NCI-H2107 treated with DMSO at 0.1 percent for 48 hours (cell line): ENCODE data around the gene TMEM132A.

ENCODE experiments used
- DNase-seq: peaks from one replicate; lab custom pipeline; 2025; ENCODE audit not compliant: unreplicated experiment; lab: John Stamatoyannopoulos, UW

Gene TMEM132A

GRCh38 chr11:60984149-60984548 lies 59.9 kb downstream of the TMEM132A start:
- no peak for DNase-seq

DNA sequence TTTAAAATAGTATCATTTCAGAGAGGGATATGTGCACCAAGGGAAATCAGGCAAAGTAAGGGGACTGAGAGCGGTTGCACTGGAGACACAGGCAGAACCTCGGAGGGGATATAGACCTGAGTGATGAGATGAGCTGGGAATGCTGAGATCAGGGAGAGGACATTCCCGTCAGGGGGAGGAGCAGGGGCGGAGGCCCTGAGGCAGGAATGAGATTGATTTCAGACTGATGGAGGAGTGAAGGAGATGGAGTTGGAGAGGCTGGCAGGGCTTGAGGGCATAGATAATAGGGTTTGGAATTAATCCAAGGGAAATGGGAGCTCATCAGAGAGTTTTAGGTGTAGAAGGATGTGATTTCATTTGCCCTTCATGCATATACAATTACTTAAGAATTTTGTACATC lies 60.4 kb downstream of the TMEM132A start:
- no peak for DNase-seq

DNA sequence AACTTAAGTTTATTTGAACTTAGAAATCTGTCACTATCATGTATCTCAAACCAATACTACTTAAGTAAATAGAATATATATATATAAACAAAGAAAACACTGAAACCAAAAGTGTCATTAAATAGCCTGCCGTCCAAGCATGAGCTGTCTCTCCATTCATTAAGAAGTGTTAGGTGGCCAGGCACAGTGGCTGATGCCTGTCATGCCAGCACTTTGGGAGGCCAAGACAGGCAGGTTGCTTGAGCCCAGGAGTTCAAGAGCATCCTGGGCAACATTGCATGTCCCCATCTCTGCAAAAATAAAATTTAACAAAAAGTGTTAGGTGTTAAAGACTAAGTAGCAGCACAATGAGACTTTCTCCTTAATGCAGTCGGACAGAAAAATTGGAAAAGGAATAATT lies 61.2 kb downstream of the TMEM132A start:
- no peak for DNase-seq

DNA sequence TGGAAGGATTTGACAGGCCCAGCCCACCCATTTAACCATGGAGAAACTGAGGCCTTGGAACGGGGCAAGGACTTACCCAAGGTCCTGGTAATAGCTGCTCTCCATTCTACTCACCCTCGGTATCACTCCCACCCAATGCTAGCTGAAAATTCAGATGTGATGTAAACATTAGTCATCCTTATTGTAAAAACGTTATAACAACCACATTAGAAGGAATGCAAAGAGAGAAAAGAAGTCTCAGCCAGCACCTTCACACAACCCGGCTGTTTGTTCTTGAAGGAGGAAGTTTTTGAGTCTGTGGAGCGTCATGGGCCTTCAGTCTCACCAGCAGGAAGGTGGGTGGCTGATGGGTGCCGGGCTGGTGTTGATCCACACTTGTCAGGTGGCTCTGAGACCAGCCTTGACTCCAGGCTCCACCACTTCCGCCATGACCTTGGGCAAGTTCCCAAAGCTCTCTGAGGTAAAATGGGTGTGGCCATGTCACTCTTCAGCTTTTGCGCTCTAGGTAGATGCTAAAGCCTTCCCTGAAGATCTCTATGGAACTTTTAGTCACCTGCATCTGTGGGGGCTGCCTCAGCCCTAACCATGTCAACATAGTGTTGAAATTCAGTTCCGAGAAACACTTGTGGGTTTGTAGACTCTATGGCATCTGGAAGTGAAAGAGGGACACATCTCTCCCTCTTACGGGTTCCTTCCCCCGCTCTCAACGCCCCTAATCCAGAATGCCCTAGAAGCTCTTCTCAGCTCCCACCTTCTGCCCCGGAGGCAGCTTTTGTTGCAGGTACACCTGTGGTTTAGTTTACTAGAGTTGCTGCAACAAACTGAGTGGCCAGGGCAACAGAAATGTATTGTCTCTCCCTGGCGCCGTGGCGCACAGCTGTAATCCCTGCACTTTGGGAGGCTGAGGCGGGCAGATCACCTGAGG lies 62.0 kb downstream of the TMEM132A start:
- no peak for DNase-seq
